ENCODE results near the gene TAF1A.

Gene TAF1A

GRCh38 chr1:222540598-222540995 lies 49.1 kb downstream of the TAF1A start:
- TF ChIP-seq, protein P1, sequence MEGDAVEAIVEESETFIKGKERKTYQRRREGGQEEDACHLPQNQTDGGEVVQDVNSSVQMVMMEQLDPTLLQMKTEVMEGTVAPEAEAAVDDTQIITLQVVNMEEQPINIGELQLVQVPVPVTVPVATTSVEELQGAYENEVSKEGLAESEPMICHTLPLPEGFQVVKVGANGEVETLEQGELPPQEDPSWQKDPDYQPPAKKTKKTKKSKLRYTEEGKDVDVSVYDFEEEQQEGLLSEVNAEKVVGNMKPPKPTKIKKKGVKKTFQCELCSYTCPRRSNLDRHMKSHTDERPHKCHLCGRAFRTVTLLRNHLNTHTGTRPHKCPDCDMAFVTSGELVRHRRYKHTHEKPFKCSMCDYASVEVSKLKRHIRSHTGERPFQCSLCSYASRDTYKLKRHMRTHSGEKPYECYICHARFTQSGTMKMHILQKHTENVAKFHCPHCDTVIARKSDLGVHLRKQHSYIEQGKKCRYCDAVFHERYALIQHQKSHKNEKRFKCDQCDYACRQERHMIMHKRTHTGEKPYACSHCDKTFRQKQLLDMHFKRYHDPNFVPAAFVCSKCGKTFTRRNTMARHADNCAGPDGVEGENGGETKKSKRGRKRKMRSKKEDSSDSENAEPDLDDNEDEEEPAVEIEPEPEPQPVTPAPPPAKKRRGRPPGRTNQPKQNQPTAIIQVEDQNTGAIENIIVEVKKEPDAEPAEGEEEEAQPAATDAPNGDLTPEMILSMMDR (IDR thresholded peaks at IDR 0.05; ENCODE audit: unreplicated experiment in 3 of 3) = no peak
- H3K36me3 Mint-ChIP-seq (ENCODE audit: low read depth) = no peaks in the 10 kb centered on the region
- no peak overlapping the region for H3K4me3 Mint-ChIP-seq
- no peaks in the 10 kb centered on the region for H3K4me1 Mint-ChIP-seq
- H3K27ac Mint-ChIP-seq = no peak overlapping the region
- no peaks in the 10 kb centered on the region for H3K9me3 Mint-ChIP-seq
- H3K27me3 Mint-ChIP-seq (ENCODE audit: low read depth) = peaks cover 18% of the 10 kb centered on the region

DNA sequence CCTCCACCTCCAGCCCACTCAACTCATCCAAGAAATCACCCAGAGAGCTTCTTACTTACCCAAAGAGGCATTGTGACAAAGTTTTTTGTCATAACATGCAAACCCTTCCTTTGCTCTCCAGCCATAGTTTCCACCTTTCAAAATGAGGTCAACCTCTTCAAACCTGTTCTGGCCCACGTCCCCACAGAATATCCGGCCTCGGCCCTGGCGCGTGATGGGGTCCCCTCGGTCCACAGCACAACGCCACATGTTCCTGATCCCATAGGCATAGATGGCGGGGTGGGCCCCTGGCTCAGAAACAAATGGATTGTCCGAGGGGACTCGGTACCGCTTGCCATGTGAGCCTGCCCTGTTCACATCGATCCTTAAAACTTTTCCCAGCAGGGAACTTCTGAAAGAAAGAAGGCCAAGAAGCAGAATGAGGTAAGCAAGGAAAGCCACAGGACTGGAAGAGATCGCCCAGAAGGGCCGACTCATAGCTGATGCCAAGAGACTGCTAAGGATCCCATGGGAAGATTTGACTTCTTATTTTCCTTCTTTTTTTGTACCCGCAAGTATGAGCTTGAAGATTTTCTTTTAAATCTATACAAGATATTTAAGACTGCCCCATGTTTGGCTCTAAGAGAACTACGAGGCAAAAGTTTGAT lies 49.7 kb downstream of the TAF1A start:
- TF ChIP-seq, protein P1 (IDR thresholded peaks at IDR 0.05; ENCODE audit: unreplicated experiment in 3 of 3) = no peak
- H3K4me1 Mint-ChIP-seq = no peaks in the 10 kb centered on the region
- H3K9me3 Mint-ChIP-seq = no peaks in the 10 kb centered on the region
- no peak overlapping the region for H3K27ac Mint-ChIP-seq
- H3K4me3 Mint-ChIP-seq = no peak overlapping the region
- peaks cover 13% of the 10 kb centered on the region for H3K27me3 Mint-ChIP-seq (ENCODE audit: low read depth)
- no peaks in the 10 kb centered on the region for H3K36me3 Mint-ChIP-seq (ENCODE audit: low read depth)

- peaks cover 11% of the 10 kb centered on the region for H3K27me3 Mint-ChIP-seq (ENCODE audit: low read depth)
- no peaks in the 10 kb centered on the region for H3K36me3 Mint-ChIP-seq (ENCODE audit: low read depth)
- no peaks in the 10 kb centered on the region for H3K4me1 Mint-ChIP-seq
- TF ChIP-seq, protein P1 (IDR thresholded peaks at IDR 0.05; ENCODE audit: unreplicated experiment in 3 of 3) = no peak
- no peak overlapping the region for H3K4me3 Mint-ChIP-seq
- H3K9me3 Mint-ChIP-seq = no peaks in the 10 kb centered on the region
- H3K27ac Mint-ChIP-seq = no peak overlapping the region
These were observed 54.3 kb downstream of the TAF1A start for GRCh38 chr1:222535455-222535854.

- no peaks in the 10 kb centered on the region for H3K4me1 Mint-ChIP-seq
- peaks cover 7% of the 10 kb centered on the region for H3K27me3 Mint-ChIP-seq (ENCODE audit: low read depth)
- no peak overlapping the region for H3K4me3 Mint-ChIP-seq
- H3K27ac Mint-ChIP-seq = no peak overlapping the region
- TF ChIP-seq, protein P1 (IDR thresholded peaks at IDR 0.05; ENCODE audit: unreplicated experiment in 3 of 3) = no peak
- peaks cover 3% of the 10 kb centered on the region for H3K9me3 Mint-ChIP-seq
- no peaks in the 10 kb centered on the region for H3K36me3 Mint-ChIP-seq (ENCODE audit: low read depth)
These were observed 58.9 kb downstream of the TAF1A start for GRCh38 chr1:222530852-222531251.

DNA sequence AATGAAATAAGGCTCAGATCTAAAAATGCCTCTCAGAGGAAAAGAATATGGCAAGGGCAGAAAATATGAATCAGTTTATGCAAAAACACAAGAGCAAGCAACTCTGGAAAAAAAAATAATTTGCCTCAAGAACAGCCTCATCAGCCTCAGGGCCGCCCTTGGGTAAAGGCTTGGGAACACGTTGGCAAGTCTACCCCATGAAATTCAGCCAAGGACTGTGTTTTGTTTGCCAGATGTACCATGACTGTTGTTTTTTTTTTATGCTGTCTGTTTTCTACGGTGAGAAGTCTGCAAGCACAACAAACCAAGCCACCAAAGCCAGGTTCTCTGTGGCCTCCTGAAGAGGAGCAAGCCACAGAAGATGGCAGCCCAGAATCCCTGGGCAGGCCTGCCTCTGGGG lies 59.8 kb downstream of the TAF1A start:
- peaks cover 3% of the 10 kb centered on the region for H3K9me3 Mint-ChIP-seq
- H3K4me1 Mint-ChIP-seq = no peaks in the 10 kb centered on the region
- H3K36me3 Mint-ChIP-seq (ENCODE audit: low read depth) = no peaks in the 10 kb centered on the region
- H3K4me3 Mint-ChIP-seq = no peak overlapping the region
- peaks cover 7% of the 10 kb centered on the region for H3K27me3 Mint-ChIP-seq (ENCODE audit: low read depth)
- TF ChIP-seq, protein P1 (IDR thresholded peaks at IDR 0.05; ENCODE audit: unreplicated experiment in 3 of 3) = no peak
- H3K27ac Mint-ChIP-seq = no peak overlapping the region

GRCh38 chr1:222529181-222529580 lies 60.6 kb downstream of the TAF1A start:
- peaks cover 7% of the 10 kb centered on the region for H3K27me3 Mint-ChIP-seq (ENCODE audit: low read depth)
- H3K4me1 Mint-ChIP-seq = no peaks in the 10 kb centered on the region
- peaks cover 3% of the 10 kb centered on the region for H3K9me3 Mint-ChIP-seq
- H3K4me3 Mint-ChIP-seq = no peak overlapping the region
- no peak overlapping the region for H3K27ac Mint-ChIP-seq
- TF ChIP-seq, protein P1 (IDR thresholded peaks at IDR 0.05; ENCODE audit: unreplicated experiment in 3 of 3) = no peak
- no peaks in the 10 kb centered on the region for H3K36me3 Mint-ChIP-seq (ENCODE audit: low read depth)

Measured in nephron (organoid).